B cell (primary cell): ENCODE data around the gene ADA. TPM values are rescaled to one million over a fixed set of nuclear protein-coding genes. Genes with fewer than 3 reads are reported as not detected.

ENCODE experiments used
- ATAC-seq: fragments of 200-7000 bp; cut with Tn5 transposase; one replicate; pipeline ENCODE4 v1.10.0; 2021; ENCODE audit warnings: low read depth, mild to moderate bottlenecking, moderate number of reproducible peaks, moderate library complexity
- CTCF ChIA-PET: fragments of 350-600 bp; sonication (Branson Sonifier 250); formaldehyde crosslinking; loops from one replicate; lab custom pipeline; 2021; ENCODE audit warnings: antibody characterized with exemption, inconsistent platforms; lab: Charles Lee
- POLR2A ChIA-PET: fragments of 350-600 bp; sonication (Branson Sonifier 250); formaldehyde crosslinking; loops from one replicate; lab custom pipeline; 2021; ENCODE audit warnings: antibody characterized with exemption; lab: Charles Lee
- DNase-seq: peaks from one replicate; pipeline ENCODE4 v3.0.0; 2013
- H2AFZ ChIP-seq: 2 replicates; pipeline ENCODE4 v1.6.1; 2012; ENCODE audit warnings: mild to moderate bottlenecking, low read depth, low read length; ENCODE audit not compliant: insufficient read depth, poor library complexity, severe bottlenecking
- H3K27ac ChIP-seq, 2 donors: 1 replicate in 1 of 2; 2 replicates in 1 of 2; pipeline ENCODE4 v1.5.1; 2012 to 2013; ENCODE audit warnings: low read length in 2 of 2, mild to moderate bottlenecking in 2 of 2, moderate library complexity in 1 of 2
- H3K27me3 ChIP-seq, 4 experiments: fragments of 200-600 bp in 1 of 4; sonication (generic) in 1 of 4; replicated peaks in 1 of 4; 1 replicate in 2 of 4; 2 replicates in 2 of 4; pipeline versions ENCODE4 v1.6.1 to v1.7.0; 2013 to 2016; ENCODE audit warnings: low read length in 3 of 4, mild to moderate bottlenecking in 2 of 4, mixed read lengths in 1 of 4, moderate library complexity in 1 of 4; ENCODE audit not compliant: insufficient read depth in 4 of 4, control insufficient read depth in 3 of 4; ENCODE audit errors: control extremely low read depth in 1 of 4
- H3K36me3 ChIP-seq, 2 experiments: replicated peaks in 1 of 2; 1 replicate in 1 of 2; 2 replicates in 1 of 2; pipeline versions ENCODE4 v1.6.1 to v1.7.1; 2013; ENCODE audit warnings: low read length in 1 of 2; ENCODE audit not compliant: insufficient read depth in 2 of 2, control insufficient read depth in 1 of 2; ENCODE audit errors: control extremely low read depth in 1 of 2, extremely low read depth in 1 of 2
- H3K4me1 ChIP-seq, 2 donors: fragments of 200-600 bp in 1 of 2; sonication (generic) in 1 of 2; 1 replicate in 1 of 2; 2 replicates in 1 of 2; pipeline versions ENCODE4 v1.5.1 to v1.6.1; 2013 to 2017; ENCODE audit warnings: low read length in 2 of 2; ENCODE audit not compliant: control insufficient read depth in 2 of 2, insufficient read depth in 2 of 2
- H3K4me2 ChIP-seq: replicated peaks from 2 replicates; pipeline ENCODE3; 2012; ENCODE audit warnings: mild to moderate bottlenecking, low read depth, low read length; ENCODE audit not compliant: poor library complexity, severe bottlenecking
- H3K4me3 ChIP-seq, 5 experiments: fragments of 200-600 bp in 1 of 5; sonication (generic) in 1 of 5; 1 replicate in 3 of 5; 2 replicates in 2 of 5; pipeline versions ENCODE4 v1.5.1 to v1.7.0; 2011 to 2016; ENCODE audit warnings: low read length in 4 of 5, mild to moderate bottlenecking in 4 of 5, low read depth in 2 of 5, control low read depth in 1 of 5, moderate library complexity in 1 of 5; ENCODE audit not compliant: insufficient read depth in 1 of 5; ENCODE audit errors: control extremely low read depth in 1 of 5, extremely low read depth in 1 of 5
- H3K79me2 ChIP-seq: fragments of 200-600 bp; sonication (generic); one replicate; pipeline ENCODE4 v1.6.0; 2016; ENCODE audit warnings: low read length; ENCODE audit not compliant: control insufficient read depth, insufficient read depth
- H3K9ac ChIP-seq: fragments of 200-600 bp; sonication (generic); 2 replicates; pipeline ENCODE4 v1.6.1; 2017; ENCODE audit warnings: mild to moderate bottlenecking, low read length, moderate library complexity
- H3K9me3 ChIP-seq, 3 donors: one replicate each; pipeline versions ENCODE4 v1.6.1 to v1.7.1; 2013; ENCODE audit warnings: low read length in 2 of 3; ENCODE audit not compliant: control insufficient read depth in 2 of 3, insufficient read depth in 1 of 3; ENCODE audit errors: control extremely low read depth in 1 of 3
- H4K20me1 ChIP-seq: 2 replicates; pipeline ENCODE4 v1.6.0; 2012; ENCODE audit warnings: mild to moderate bottlenecking, low read length; ENCODE audit not compliant: insufficient read depth, control insufficient read depth, poor library complexity, severe bottlenecking
- H3K27ac Mint-ChIP-seq: one replicate; pipeline ENCODE4 v1.8.0; 2021; ENCODE audit warnings: mixed read lengths
- H3K27me3 Mint-ChIP-seq: one replicate; pipeline ENCODE4 v1.8.0; 2021; ENCODE audit warnings: mixed read lengths
- H3K4me1 Mint-ChIP-seq: one replicate; pipeline ENCODE4 v1.8.0; 2021; ENCODE audit warnings: mixed read lengths
- H3K4me3 Mint-ChIP-seq: one replicate; pipeline ENCODE4 v1.8.0; 2021; ENCODE audit warnings: mixed read lengths
- H3K9me3 Mint-ChIP-seq: one replicate; pipeline ENCODE4 v1.8.0; 2022; ENCODE audit warnings: mixed read lengths; ENCODE audit not compliant: insufficient read depth
- CTCF ChIP-seq: fragments of 200-600 bp; IDR thresholded peaks from one replicate; pipeline ENCODE4 v1.8.0; 2022; ENCODE audit warnings: antibody characterized with exemption, mild to moderate bottlenecking
- EZH2 ChIP-seq: IDR thresholded peaks from 2 replicates; pipeline ENCODE4 v1.6.1; 2012; ENCODE audit warnings: borderline replicate concordance, low read depth, mild to moderate bottlenecking, moderate library complexity, low read length; ENCODE audit not compliant: insufficient read depth, poor library complexity, severe bottlenecking
- WGBS: methylation state at CpG from one replicate; pipeline ENCODE4 v1.1.5; 2013; ENCODE audit warnings: missing lambda C conversion rate; ENCODE audit not compliant: insufficient coverage; 5-methylcytosine and 5-hydroxymethylcytosine counted together
- intact Hi-C: fragments of 100-400 bp; cut with micrococcal nuclease; formaldehyde crosslinking; loops from one replicate; pipeline ENCODE4 v1.10.0; 2022
- polyA plus RNA-seq: library from polyadenylated mRNA; depleted of rRNA; stranded (reverse); fragments of >200 nt; gene quantifications from 2 replicates; pipeline ENCODE4 v1.2.3, GENCODE V29; 2012
- total RNA-seq, 2 donors: library from RNA; stranded (reverse); fragments of 120-200 nt in 1 of 2; gene quantifications; 1 replicate in 1 of 2; 2 replicates in 1 of 2; pipeline versions ENCODE4 v1.2.3 to v1.2.4, GENCODE V29; 2013 to 2022

Gene ADA
- total and polyA plus RNA-seq, 2 donors (not counting 1 experiment from before 2014, with no cell fraction given) = 10.0 to 34.2 TPM

- H3K79me2 ChIP-seq = peaks cover 25% of the 10 kb centered on the region
- Mint-ChIP-seq H3K4me3 (no peak overlapping the region), H3K27me3 (no peaks in the 10 kb centered on the region), H3K27ac (no peak overlapping the region), H3K4me1 (peaks cover 19% of the 10 kb centered on the region), H3K9me3 (no peaks in the 10 kb centered on the region)
- H3K27me3 ChIP-seq = no peaks in the 10 kb centered on the region
- no peak overlapping the region for H3K4me3 ChIP-seq
- DNase-seq = no peak
- no peak overlapping the region for H3K9ac ChIP-seq
- no peak overlapping the region for H2AFZ ChIP-seq
- no CpG with 5 or more reads among the region's 2 CpGs for WGBS
- H3K27ac ChIP-seq = no peak overlapping the region
- no peak for ATAC-seq
- intact Hi-C loops = loop anchor here (10.0 kb wide), 1 partner anchor 189 kb away; no protein-coding TSS in a partner anchor
- no peaks in the 10 kb centered on the region for H3K36me3 ChIP-seq
- no peak overlapping the region for H3K4me2 ChIP-seq
- no peaks in the 10 kb centered on the region for H4K20me1 ChIP-seq
- H3K9me3 ChIP-seq = no peaks in the 10 kb centered on the region
- ChIA-PET CTCF (interaction anchor here (0.7 to 24.0 kb wide), 4 partner anchors 12 to 293 kb away, joined by 3 to 772 read pairs (median 5); no protein-coding TSS in a partner anchor), POLR2A (no interaction called here)
- peaks cover 13 to 16% of the 10 kb centered on the region in 2 donors for H3K4me1 ChIP-seq
- TF ChIP-seq CTCF (no peak), EZH2 (no peak)
Observed at GRCh38 chr20:44573501-44573869, 78.0 kb downstream of the ADA start.

GRCh38 chr20:44572551-44573500 is 78.7 kb downstream of the ADA start:
- H3K4me3 ChIP-seq = no peak overlapping the region
- Mint-ChIP-seq H3K27me3 (no peaks in the 10 kb centered on the region), H3K27ac (no peak overlapping the region), H3K4me1 (peaks cover 17% of the 10 kb centered on the region), H3K4me3 (no peak overlapping the region), H3K9me3 (no peaks in the 10 kb centered on the region)
- peak overlapping the region; percentile 26 for H2AFZ ChIP-seq
- ATAC-seq (no peak), DNase-seq (no peak)
- no peaks in the 10 kb centered on the region for H4K20me1 ChIP-seq
- WGBS = 42% methylated on average over 3 of the region's 6 CpGs
- no peaks in the 10 kb centered on the region for H3K27me3 ChIP-seq
- intact Hi-C loops = loop anchor here (10.0 kb wide), 1 partner anchor 188 kb away; no protein-coding TSS in a partner anchor
- no peak overlapping the region for H3K9ac ChIP-seq
- no peaks in the 10 kb centered on the region for H3K9me3 ChIP-seq
- no peak for TF ChIP-seq EZH2
- no peak for TF ChIP-seq CTCF
- no peak overlapping the region for H3K4me2 ChIP-seq
- H3K79me2 ChIP-seq = peaks cover 23% of the 10 kb centered on the region
- CTCF ChIA-PET = interaction anchor here (0.7 to 24.0 kb wide), 4 partner anchors 13 to 294 kb away, joined by 3 to 772 read pairs (median 5); no protein-coding TSS in a partner anchor
- peaks cover 13 to 16% of the 10 kb centered on the region in 2 donors for H3K4me1 ChIP-seq
- no peak overlapping the region for H3K27ac ChIP-seq
- H3K36me3 ChIP-seq = no peaks in the 10 kb centered on the region
- POLR2A ChIA-PET = no interaction called here
